Calu3 (cell line): ENCODE data around the gene TTLL11. TPM values are rescaled to one million over a fixed set of nuclear protein-coding genes. Genes with fewer than 3 reads are reported as not detected.

Experiments
- BruUV-seq: library from RNA; stranded (reverse); fragments of 400-500 nt; replicated peaks from 2 replicates; lab custom pipeline; 2021; lab: Mats Ljungman, UMichigan
- CTCF ChIA-PET: fragments of 300-600 bp; sonication (Branson Sonifier 250); formaldehyde crosslinking; loops from one replicate; lab custom pipeline; 2022; ENCODE audit warnings: antibody characterized with exemption; lab: Charles Lee
- DNase-seq: peaks from one replicate; pipeline ENCODE4 v3.0.0; 2022
- H3K27ac Mint-ChIP-seq: one replicate; pipeline ENCODE4 v1.8.0; 2022; ENCODE audit warnings: mixed read lengths; ENCODE audit not compliant: unreplicated experiment
- H3K27me3 Mint-ChIP-seq: one replicate; pipeline ENCODE4 v1.8.0; 2022; ENCODE audit warnings: mixed read lengths; ENCODE audit not compliant: unreplicated experiment
- H3K36me3 Mint-ChIP-seq: one replicate; pipeline ENCODE4 v1.8.0; 2022; ENCODE audit warnings: mild to moderate bottlenecking, moderate library complexity, mixed read lengths; ENCODE audit not compliant: insufficient read depth, unreplicated experiment
- H3K4me1 Mint-ChIP-seq: one replicate; pipeline ENCODE4 v1.8.0; 2022; ENCODE audit warnings: mild to moderate bottlenecking, low read depth, mixed read lengths; ENCODE audit not compliant: unreplicated experiment
- H3K4me3 Mint-ChIP-seq: one replicate; pipeline ENCODE4 v1.8.0; 2022; ENCODE audit warnings: mild to moderate bottlenecking, low read depth, moderate library complexity, mixed read lengths; ENCODE audit not compliant: unreplicated experiment
- H3K9me3 Mint-ChIP-seq: one replicate; pipeline ENCODE4 v1.8.0; 2022; ENCODE audit warnings: low read depth, mixed read lengths; ENCODE audit not compliant: unreplicated experiment
- CTCF ChIP-seq: fragments of 200-600 bp; IDR thresholded peaks from one replicate; pipeline ENCODE4 v1.8.0; 2022; ENCODE audit warnings: antibody characterized with exemption; ENCODE audit not compliant: unreplicated experiment
- intact Hi-C: fragments of 100-400 bp; cut with micrococcal nuclease; formaldehyde crosslinking; loops from one replicate; pipeline ENCODE4 v1.10.0; 2022; ENCODE audit not compliant: unreplicated experiment
- total RNA-seq: library from RNA; stranded (reverse); gene quantifications from 2 replicates; pipeline ENCODE4 v1.2.3, GENCODE V29; 2022

Gene TTLL11
- total RNA-seq, 1 experiment from 2014 or later: 10.5 TPM

GRCh38 chr9:121889990-121890563 is 203.0 kb downstream of the TTLL11 start:
- BruUV-seq: no TSS peak
- H3K27ac Mint-ChIP-seq: no peak overlapping the region
- no peak for DNase-seq
- intact Hi-C loops: no loop called here
- no peaks in the 10 kb centered on the region for H3K4me1 Mint-ChIP-seq
- H3K9me3 Mint-ChIP-seq: no peaks in the 10 kb centered on the region
- CTCF ChIA-PET: no interaction called here
- TF ChIP-seq CTCF: no peak
- no peak overlapping the region for H3K4me3 Mint-ChIP-seq
- no peaks in the 10 kb centered on the region for H3K36me3 Mint-ChIP-seq
- H3K27me3 Mint-ChIP-seq: no peaks in the 10 kb centered on the region

GRCh38 chr9:121888438-121888775 is 204.7 kb downstream of the TTLL11 start:
- no peak for DNase-seq
- no peaks in the 10 kb centered on the region for H3K9me3 Mint-ChIP-seq
- BruUV-seq: no TSS peak

GRCh38 chr9:121887553-121888437 is 205.3 kb downstream of the TTLL11 start:
- H3K27me3 Mint-ChIP-seq: no peaks in the 10 kb centered on the region
- no peak overlapping the region for H3K4me3 Mint-ChIP-seq
- intact Hi-C loops: no loop called here
- CTCF ChIA-PET: interaction anchor here (0.6 to 1.3 kb wide), 2 partner anchors 15 to 566 kb away, joined by 3 to 5 read pairs; no protein-coding TSS in a partner anchor
- no TSS peak for BruUV-seq
- DNase-seq: no peak
- no peak for TF ChIP-seq CTCF
- no peaks in the 10 kb centered on the region for H3K4me1 Mint-ChIP-seq
- H3K36me3 Mint-ChIP-seq: peaks cover 4% of the 10 kb centered on the region
- H3K27ac Mint-ChIP-seq: no peak overlapping the region
- no peaks in the 10 kb centered on the region for H3K9me3 Mint-ChIP-seq

More at GRCh38 chr9:121888438-121888775, 204.7 kb downstream of the TTLL11 start:
- Mint-ChIP-seq H3K27ac (no peak overlapping the region), H3K4me1 (no peaks in the 10 kb centered on the region), H3K36me3 (peaks cover 4% of the 10 kb centered on the region), H3K4me3 (no peak overlapping the region), H3K27me3 (no peaks in the 10 kb centered on the region)
- intact Hi-C loops: no loop called here
- CTCF ChIA-PET: interaction anchor here (0.6 kb wide), 1 partner anchor 566 kb away, joined by 3 read pairs; no protein-coding TSS in a partner anchor
- no peak for TF ChIP-seq CTCF

GRCh38 chr9:121886759-121887485 is 206.2 kb downstream of the TTLL11 start:
- Mint-ChIP-seq H3K36me3 (peaks cover 4% of the 10 kb centered on the region), H3K4me1 (no peaks in the 10 kb centered on the region), H3K9me3 (no peaks in the 10 kb centered on the region), H3K27ac (no peak overlapping the region), H3K4me3 (no peak overlapping the region), H3K27me3 (no peaks in the 10 kb centered on the region)
- CTCF ChIA-PET: interaction anchor here (1.3 kb wide), 1 partner anchor 16 kb away, joined by 5 read pairs; no protein-coding TSS in a partner anchor
- TF ChIP-seq CTCF: no peak
- intact Hi-C loops: no loop called here
- BruUV-seq: no TSS peak
- no peak for DNase-seq
